NCI-H460 (cell line): ENCODE measurements around the gene MTA3. TPM values are rescaled to one million over a fixed set of nuclear protein-coding genes. Genes with fewer than 3 reads are reported as not detected.
"Not testable (repeated sequence)": the region's sequence is repeated elsewhere in the genome, so short reads cannot be mapped to it uniquely, and the experiment has no call there.

Experiments used
- DNase-seq: peaks from one replicate; pipeline ENCODE4 v3.0.0-alpha.2; 2016; ENCODE audit warnings: low read depth; ENCODE audit errors: extremely low read depth
- polyA plus RNA-seq: library from polyadenylated mRNA; depleted of rRNA; stranded (reverse); fragments of >200 nt; gene quantifications from 2 replicates; pipeline ENCODE4 v1.2.3, GENCODE V29; 2014; cell fraction: nucleus; rRNA removed
- total RNA-seq: library from RNA; depleted of rRNA; stranded (reverse); fragments of >200 nt; shearing (Covaris generic); gene quantifications from 2 replicates; pipeline ENCODE4 v1.2.3, GENCODE V29; 2014; rRNA removed

The MTA3 gene
- total RNA-seq = 28.5 and 28.9 TPM in 2 replicates
- polyA plus RNA-seq = 22.4 and 24.3 TPM in 2 replicates

DNA sequence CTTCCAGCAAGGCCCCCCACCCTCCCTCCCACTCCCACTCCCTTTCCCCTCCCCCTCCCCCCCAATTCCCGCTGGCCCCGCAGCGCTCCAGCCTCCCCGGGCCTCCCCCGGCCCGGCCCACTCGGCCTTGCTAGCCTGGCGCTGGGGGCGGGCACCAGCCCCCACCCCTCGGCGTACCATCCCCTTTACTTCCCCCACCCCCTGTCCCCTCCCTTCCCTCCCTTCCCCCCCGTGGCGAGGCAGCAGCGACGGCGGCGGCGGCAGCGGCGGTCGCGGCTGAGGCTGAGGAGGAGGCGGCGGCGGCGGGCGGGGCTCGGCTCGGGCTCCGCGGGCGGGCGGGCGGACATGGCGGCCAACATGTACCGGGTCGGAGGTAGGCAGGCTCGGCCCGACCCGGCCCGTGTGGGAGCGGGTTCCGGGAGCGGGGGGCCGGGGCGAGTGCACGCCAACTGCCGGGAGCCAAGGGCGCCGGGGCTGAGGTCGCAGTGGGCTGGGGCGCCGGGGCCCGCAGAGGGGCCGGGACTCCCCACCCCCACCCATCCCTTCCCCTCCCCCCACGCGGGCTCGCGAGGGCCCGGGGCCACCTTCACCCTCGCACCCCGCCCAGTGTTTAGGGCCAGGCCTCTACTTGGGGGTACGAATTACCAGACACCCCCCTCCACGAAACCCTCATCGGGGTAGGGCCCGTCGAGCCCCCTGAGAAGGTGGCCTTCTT lies at the start of gene MTA3:
MTA3 (plus strand) TSS at position 232 of the 715 bp plus-strand sequence; CDS start at position 346, 114 bp downstream.
- peak; percentile 12 for DNase-seq

GRCh38 chr2:42519624-42520023 lies 48.8 kb upstream of the MTA3 start:
- no peak for DNase-seq

DNA sequence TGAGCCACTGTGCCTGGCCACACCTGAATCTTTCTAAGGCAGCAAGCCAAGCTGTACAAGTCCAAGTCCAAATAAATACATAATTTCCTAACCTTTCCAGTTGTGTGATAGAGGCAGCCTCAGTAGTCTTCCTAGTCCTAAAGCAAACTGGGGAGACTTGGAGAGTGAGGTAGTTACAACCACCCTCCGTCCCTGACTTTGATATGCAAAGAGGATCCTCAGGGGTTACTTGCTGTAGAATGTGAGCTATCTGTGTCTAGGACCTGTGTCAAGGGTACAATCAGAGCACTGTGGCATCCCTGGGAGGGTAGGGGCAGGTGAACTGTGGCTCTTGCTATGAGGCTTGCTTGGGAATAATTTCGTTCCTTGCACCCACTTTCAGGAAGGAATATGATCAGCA lies 46.4 kb upstream of the MTA3 start:
- DNase-seq = no peak

DNA sequence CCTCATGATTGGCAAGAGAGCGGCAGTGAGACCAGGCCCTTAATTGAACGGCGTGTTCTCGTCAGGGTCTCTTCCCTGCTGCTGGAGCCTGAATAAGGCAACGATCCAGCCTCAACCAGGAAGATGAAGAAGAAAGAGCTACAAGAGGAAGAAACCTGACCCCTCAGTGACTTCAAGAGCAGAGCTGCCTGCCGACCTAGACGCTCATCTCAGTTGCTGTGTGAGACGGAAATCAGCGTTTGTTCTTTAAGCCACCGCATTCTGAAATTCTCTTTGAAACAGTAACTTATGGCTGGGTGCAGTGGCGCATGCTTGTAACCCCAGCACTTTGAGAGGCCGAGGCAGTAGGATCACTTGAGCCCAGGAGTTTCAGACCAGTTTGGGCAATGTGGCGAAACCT lies 45.1 kb upstream of the MTA3 start:
- no peak for DNase-seq

DNA sequence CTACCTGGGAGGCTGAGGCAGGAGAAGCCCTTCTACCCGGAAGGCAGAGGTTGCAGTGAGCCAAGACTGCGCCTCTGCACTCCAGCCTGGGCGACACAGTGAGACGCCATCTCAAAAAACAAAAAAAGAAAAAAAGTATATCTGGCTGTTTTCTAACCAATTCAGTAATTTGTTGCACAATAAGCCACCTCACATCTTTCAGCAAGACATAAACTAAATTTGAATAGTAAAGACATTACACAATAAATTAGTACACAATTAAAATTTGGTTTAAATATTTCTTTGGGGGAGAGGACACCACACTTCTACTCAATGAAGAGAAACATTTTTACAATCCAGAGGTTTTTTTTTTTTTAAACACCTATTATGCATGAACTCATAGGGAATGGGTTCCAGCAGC lies 36.0 kb upstream of the MTA3 start:
- DNase-seq = no peak

- DNase-seq = no peak
These were observed 30.9 kb upstream of the MTA3 start for GRCh38 chr2:42537493-42537892.

DNA sequence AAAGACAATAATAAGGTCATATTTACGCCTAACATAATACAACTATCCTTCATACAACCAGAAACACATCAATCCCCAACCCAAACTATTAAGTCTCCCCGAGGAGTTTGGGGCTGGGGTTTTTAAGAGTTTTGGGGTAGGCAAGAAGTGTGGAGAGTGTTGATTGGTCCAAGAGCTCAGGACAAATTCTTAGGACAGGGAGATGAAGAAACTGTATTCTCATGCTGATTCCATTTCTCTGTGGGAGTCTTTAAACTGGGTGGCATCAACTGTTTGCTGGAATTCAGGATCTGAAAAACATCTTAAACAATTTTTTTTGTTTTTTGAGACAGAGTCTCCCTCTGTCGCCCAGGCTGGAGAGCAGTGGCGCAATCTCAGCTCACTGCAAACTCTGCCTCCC lies 25.6 kb upstream of the MTA3 start:
- no peak for DNase-seq

GRCh38 chr2:42545023-42545721 lies 23.3 kb upstream of the MTA3 start:
- DNase-seq = no peak

GRCh38 chr2:42545841-42546390 lies 22.5 kb upstream of the MTA3 start:
- no peak for DNase-seq

GRCh38 chr2:42547014-42547413 lies 21.4 kb upstream of the MTA3 start:
- no peak for DNase-seq

GRCh38 chr2:42547446-42548295 lies 20.8 kb upstream of the MTA3 start:
- no peak for DNase-seq

- no peak for DNase-seq
These were observed 17.6 kb upstream of the MTA3 start for GRCh38 chr2:42550870-42551269.

DNA sequence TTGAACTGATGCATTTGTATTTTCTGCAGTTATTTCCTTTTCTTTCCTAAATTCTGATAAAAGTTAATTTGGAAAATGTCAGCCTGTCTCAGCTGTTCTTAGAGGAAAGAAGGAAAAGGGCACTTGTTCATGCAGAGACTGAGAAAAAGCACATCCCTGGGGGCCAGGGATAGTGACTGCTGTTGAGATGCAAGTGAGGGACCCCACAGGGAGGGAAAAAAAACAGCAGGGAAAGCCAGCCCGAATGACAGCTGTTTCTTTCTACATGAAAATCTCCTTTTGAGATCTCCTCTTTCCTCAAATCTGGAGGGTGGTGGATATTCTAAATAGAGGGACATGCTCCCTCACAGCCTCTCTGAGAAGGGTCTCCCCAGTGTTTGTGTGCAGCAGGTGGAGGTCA lies 14.0 kb upstream of the MTA3 start:
- DNase-seq = no peak

DNA sequence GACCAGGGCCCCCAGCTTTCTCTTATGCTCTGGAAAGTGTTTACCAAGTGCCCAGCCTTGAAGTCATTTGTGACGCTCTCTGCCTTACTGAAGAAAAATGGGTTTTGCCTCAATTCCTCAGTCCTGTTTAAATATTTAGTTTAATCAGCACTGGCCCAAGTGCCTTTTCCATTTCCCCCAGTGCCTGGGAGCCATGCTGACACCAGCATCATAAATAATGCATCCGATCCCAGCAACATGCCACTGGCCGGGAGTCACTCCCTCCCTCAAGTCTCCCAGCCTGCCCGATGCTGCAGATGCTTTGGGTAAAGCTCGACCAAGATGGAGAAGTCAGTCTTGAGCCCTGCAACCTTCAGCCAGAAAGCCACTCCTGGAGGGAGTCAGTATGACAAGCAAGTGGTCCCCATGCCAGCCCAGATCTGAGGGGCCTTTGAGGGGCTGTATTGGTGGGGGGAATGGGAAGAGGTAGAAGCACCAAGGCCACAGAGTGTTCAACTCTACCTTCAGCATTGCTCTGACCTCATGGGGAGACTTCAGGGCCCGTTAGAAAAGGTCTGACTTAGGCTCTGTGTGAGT lies 12.0 kb upstream of the MTA3 start:
- DNase-seq = no peak

GRCh38 chr2:42557306-42557705 lies 11.1 kb upstream of the MTA3 start:
- no peak for DNase-seq

DNA sequence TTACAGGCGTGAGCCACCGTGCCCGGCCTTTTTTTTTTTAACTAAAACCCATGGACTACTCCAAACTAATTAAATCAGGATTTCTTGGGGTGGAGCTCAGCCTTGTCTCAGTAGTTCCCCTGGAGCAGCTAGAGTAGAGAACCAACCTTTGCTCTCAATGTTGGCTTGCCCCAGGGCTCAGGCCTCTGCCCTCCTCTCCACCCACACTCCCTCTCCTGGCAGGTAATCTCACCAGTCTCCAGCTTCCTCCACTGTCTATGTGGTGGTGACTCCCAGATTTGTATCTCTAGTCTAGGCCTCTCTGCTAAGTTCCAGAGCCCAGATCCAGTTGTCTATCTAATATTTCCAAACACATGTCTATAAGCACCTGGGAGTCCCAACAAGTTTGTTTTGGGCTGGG lies 9.6 kb upstream of the MTA3 start:
- no peak for DNase-seq

- DNase-seq = not testable (repeated sequence)
These were observed 8.3 kb upstream of the MTA3 start for GRCh38 chr2:42560133-42560532.

DNA sequence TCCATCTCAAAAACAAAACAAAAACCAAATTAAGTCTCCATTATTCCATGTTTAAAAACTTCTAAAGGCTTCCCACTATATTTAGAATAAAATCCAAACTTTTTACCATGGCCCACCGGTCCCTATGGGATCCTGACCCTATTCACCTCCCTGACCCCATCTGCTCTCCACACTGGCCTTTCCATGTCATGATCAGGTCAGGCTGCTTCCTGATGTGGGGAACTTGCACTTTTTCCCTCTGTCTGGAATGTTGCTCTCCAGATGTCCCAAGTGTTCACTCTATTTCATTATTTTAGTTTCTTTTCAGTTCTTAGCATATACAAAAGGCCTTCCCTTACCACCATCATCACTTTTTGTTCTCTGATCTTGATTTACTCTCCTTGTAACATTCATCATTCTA lies 7.5 kb upstream of the MTA3 start:
- DNase-seq = no peak

DNA sequence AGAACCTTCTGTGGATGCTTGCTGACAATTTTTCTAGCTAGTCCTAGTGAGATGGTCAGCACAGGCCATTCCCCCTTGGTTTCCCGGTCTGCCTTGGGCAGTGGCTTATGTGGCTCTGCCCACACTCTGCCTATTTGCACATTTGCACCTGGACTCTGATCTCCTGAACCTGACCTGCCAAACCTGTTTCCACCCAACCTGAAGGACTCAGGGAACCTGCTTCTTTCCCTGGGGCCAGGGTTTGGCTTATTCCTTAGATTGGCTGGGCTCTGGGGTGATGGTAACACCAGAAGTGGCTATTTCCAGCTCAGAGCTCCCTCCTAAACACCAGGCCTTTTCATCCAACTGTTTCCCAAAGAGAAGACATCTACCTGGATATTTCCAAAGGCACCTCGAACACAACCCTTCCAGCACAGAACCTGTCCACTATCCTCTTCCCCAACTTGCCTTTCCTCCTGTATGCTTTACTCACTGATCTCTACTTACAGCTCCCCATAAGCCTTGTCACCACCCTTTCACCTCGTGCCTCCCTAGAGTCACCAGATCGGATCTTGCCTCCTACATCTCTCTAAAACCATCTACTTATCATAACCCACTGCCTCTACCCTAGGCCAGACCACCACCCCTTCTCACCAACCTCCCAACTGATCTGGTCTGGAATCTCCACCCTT lies 5.8 kb upstream of the MTA3 start:
- DNase-seq = no peak

- no peak for DNase-seq
These were observed 2.4 kb upstream of the MTA3 start for GRCh38 chr2:42566025-42566424.
